HG03520 (cell line): ENCODE measurements around the gene ATP6V1B1.
A peak's percentile ranks its signal among the peaks of the same experiment; 100 is the strongest.

Experiments
- ATAC-seq: cut with Tn5 transposase; IDR thresholded peaks from one replicate; pipeline ENCODE4 v1.9.1; 2021; ENCODE audit warnings: mild to moderate bottlenecking, moderate library complexity; ENCODE audit not compliant: unreplicated experiment

The ATP6V1B1 gene

GRCh38 chr2:70901227-70902066 lies 34.3 kb upstream of the ATP6V1B1 start:
- no peak for ATAC-seq

GRCh38 chr2:70902067-70902442 lies 33.6 kb upstream of the ATP6V1B1 start:
- ATAC-seq = no peak

GRCh38 chr2:70902579-70902978 lies 33.1 kb upstream of the ATP6V1B1 start:
- no peak for ATAC-seq

GRCh38 chr2:70903171-70903570 lies 32.5 kb upstream of the ATP6V1B1 start:
- no peak for ATAC-seq

- ATAC-seq = no peak
Observed at GRCh38 chr2:70903641-70904340, 31.9 kb upstream of the ATP6V1B1 start.

- no peak for ATAC-seq
Observed at GRCh38 chr2:70904371-70905216, 31.1 kb upstream of the ATP6V1B1 start.

- no peak for ATAC-seq
Observed at GRCh38 chr2:70905443-70906421, 30.0 kb upstream of the ATP6V1B1 start.

- no peak for ATAC-seq
Observed at GRCh38 chr2:70906439-70907005, 29.2 kb upstream of the ATP6V1B1 start.

GRCh38 chr2:70907130-70908057 lies 28.3 kb upstream of the ATP6V1B1 start:
- no peak for ATAC-seq

GRCh38 chr2:70916291-70916690 lies 19.4 kb upstream of the ATP6V1B1 start:
- no peak for ATAC-seq

GRCh38 chr2:70918016-70918415 lies 17.7 kb upstream of the ATP6V1B1 start:
- no peak for ATAC-seq

- ATAC-seq = peak; percentile 56
Observed at GRCh38 chr2:70919672-70920366, 15.9 kb upstream of the ATP6V1B1 start.

- ATAC-seq = no peak
Observed at GRCh38 chr2:70920367-70920715, 15.4 kb upstream of the ATP6V1B1 start.

- no peak for ATAC-seq
Observed at GRCh38 chr2:70921031-70921430, 14.7 kb upstream of the ATP6V1B1 start.

- no peak for ATAC-seq
Observed at GRCh38 chr2:70921839-70922234, 13.9 kb upstream of the ATP6V1B1 start.

- no peak for ATAC-seq
Observed at GRCh38 chr2:70922235-70923234, 13.2 kb upstream of the ATP6V1B1 start.

- ATAC-seq = no peak
Observed at GRCh38 chr2:70923378-70924015, 12.2 kb upstream of the ATP6V1B1 start.
